Astrocyte (in vitro differentiated cells and primary cell): ENCODE results near the gene ARCN1.

ENCODE experiments used
- EZH2 ChIP-seq: IDR thresholded peaks from 2 replicates; pipeline ENCODE4 v1.6.1; 2012; ENCODE audit warnings: mild to moderate bottlenecking, low read length, inconsistent platforms; ENCODE audit not compliant: insufficient read depth
- TF ChIP-seq, protein P1 (sequence below): IDR thresholded peaks from 2 replicates; pipeline ENCODE4 v1.5.1; 2011; ENCODE audit warnings: low read depth, mild to moderate bottlenecking, inconsistent platforms, low read length, moderate library complexity; ENCODE audit not compliant: insufficient read depth

DNA sequence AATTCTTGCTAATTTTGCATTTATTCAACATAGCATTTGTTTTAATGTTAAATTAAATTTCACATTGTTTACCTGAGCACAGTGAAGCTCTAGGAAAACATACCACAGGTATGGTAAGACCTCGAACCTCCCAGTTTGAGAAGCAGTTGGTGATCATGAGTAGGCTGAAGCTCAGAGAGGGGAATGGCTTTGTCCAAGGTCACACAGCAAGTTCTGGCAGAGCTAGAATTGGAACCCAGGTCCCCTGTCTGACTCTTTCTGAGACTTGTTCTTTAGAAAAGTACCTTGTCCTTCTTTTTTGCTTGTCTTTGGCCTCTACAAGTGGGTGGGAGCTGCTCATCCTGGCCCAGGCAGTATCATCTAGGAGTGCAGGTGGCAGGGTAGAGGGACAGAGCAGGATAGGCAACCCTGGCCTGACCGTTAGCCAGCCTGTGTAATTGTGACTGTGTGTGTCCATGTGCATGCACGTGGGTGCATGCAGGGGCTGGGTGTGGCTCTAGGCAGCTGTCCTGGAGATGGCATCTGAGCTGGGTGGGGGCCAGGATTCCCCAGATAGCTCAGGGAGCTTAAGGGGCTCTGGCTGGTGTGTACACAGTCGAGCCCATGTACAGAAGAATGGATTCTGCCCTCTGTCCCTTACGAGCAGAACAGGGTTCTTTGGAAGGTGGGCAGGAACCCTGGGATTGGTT is 56.8 kb downstream of the ARCN1 start:
- TF ChIP-seq, protein P1, sequence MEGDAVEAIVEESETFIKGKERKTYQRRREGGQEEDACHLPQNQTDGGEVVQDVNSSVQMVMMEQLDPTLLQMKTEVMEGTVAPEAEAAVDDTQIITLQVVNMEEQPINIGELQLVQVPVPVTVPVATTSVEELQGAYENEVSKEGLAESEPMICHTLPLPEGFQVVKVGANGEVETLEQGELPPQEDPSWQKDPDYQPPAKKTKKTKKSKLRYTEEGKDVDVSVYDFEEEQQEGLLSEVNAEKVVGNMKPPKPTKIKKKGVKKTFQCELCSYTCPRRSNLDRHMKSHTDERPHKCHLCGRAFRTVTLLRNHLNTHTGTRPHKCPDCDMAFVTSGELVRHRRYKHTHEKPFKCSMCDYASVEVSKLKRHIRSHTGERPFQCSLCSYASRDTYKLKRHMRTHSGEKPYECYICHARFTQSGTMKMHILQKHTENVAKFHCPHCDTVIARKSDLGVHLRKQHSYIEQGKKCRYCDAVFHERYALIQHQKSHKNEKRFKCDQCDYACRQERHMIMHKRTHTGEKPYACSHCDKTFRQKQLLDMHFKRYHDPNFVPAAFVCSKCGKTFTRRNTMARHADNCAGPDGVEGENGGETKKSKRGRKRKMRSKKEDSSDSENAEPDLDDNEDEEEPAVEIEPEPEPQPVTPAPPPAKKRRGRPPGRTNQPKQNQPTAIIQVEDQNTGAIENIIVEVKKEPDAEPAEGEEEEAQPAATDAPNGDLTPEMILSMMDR = no peak
- no peak for TF ChIP-seq EZH2
